NT2/D1 (cell line): Measurements from ENCODE around the gene ASPG.

ENCODE experiments used
- SUZ12 ChIP-seq: IDR thresholded peaks from 2 replicates; pipeline ENCODE4 v1.6.1; 2011; ENCODE audit not compliant: insufficient read length, insufficient read depth; ENCODE audit errors: extremely low read depth
- YY1 ChIP-seq: IDR thresholded peaks from 2 replicates; pipeline ENCODE4 v1.6.1; 2011; ENCODE audit not compliant: insufficient read length, insufficient read depth
- ZNF274 ChIP-seq: IDR thresholded peaks from 2 replicates; pipeline ENCODE4 v1.6.1; 2011; ENCODE audit warnings: mild to moderate bottlenecking, low read depth, low read length

DNA sequence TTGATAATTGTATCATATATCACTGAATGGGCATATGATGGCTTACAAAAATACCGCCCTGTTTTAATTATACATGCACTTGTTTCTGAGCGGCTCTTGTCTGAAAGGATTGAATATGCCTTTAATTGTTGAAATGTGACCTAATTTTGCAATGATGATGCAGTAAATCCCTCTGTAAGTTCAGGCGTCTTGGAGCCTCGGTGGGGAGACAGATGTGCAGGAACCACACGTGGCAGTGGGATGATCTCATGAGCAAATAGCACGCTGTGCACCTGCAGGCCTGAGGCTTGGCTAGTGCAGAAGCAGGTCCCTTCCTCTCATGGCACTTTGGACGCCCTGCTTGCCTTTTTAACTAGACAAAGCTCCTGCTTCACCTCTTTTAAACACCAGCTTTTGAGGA is 49.3 kb upstream of the ASPG start:
- TF ChIP-seq YY1 (no peak), ZNF274 (no peak), SUZ12 (no peak)
